GM18951 (cell line): Measurements from ENCODE around the gene MT4.
"Not testable (repeated sequence)": the region's sequence is repeated elsewhere in the genome, so short reads cannot be mapped to it uniquely, and the experiment has no call there.

ENCODE experiments used
- POLR2A ChIP-seq: IDR thresholded peaks from 4 replicates; pipeline ENCODE4 v1.6.1; 2011; ENCODE audit warnings: mild to moderate bottlenecking; ENCODE audit not compliant: insufficient read length, insufficient read depth; ENCODE audit errors: extremely low read depth
- in situ Hi-C: fragments of 300-500 bp; cut with MboI; formaldehyde crosslinking; loops from one replicate; pipeline ENCODE4 v1.12.0; 2022; ENCODE audit warnings: low sequenced_read_pairs, mixed read lengths, inconsistent platforms; ENCODE audit not compliant: unreplicated experiment

Gene MT4

DNA sequence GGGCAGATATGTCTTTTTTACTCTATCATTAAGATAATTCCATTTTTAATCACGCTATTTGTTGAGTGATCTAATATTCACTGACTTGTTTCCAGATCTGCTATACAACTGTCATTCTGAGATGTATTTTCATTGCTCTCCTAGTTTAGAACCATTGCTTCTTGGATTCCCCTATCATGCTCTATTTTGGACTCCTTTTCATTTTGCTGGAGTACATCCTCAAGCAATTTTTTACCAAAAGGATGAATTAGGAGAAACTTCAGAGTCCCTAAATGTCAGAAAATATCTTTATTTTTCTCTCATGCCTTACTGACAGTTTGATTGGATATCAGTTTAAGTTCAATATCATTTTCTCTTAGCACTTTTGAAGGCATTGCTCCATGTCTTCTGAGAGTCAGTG, 9.8 kb downstream of the MT4 start:
- in situ Hi-C loops: loop anchor here (5.0 kb wide), 1 partner anchor 123 kb away; no protein-coding TSS in a partner anchor
- TF ChIP-seq POLR2A: no peak

- in situ Hi-C loops: loop anchor here (5.0 kb wide), 1 partner anchor 121 kb away; no protein-coding TSS in a partner anchor
- TF ChIP-seq POLR2A: no peak
These were observed 11.9 kb downstream of the MT4 start for GRCh38 chr16:56576585-56577299.

- in situ Hi-C loops: loop anchor here (5.0 kb wide), 1 partner anchor 120 kb away; no protein-coding TSS in a partner anchor
- no peak for TF ChIP-seq POLR2A
These were observed 12.4 kb downstream of the MT4 start for GRCh38 chr16:56577300-56577625.

DNA sequence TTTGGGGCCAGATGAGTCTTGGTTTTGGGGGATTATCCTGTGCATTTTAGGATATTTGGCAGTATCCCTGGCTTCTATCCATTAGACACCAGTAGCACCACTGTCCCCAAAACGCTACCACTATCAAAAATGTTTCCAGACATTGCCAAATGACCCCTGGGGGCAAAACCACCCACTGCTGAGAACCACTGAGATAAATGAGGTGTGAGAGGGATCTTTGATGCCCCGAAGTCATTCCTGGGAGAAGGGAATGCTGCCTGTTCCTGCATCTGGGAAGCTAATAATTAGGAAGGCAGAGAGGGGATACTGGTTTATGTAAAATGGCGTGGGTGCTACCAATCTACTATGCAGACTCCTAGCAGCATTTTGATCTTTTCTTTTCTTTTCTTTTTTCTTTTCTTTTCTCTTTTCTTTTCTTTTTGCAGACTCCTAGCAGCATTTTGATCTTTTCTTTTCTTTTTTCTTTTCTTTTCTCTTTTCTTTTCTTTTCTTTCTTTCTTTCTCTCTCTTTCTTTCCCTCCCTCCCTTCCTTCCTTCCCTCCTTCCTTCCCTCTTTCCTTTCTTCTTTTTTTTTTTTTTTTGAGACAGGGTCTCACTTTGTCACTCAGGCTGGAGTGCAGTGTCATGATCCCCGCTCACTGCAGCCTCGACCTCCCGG, 15.6 kb downstream of the MT4 start:
- TF ChIP-seq POLR2A: no peak
- in situ Hi-C loops: no loop called here

- in situ Hi-C loops: not testable (repeated sequence)
These were observed 18.0 kb downstream of the MT4 start for GRCh38 chr16:56582911-56583310.

- no peak for TF ChIP-seq POLR2A
- in situ Hi-C loops: no loop called here
These were observed 18.7 kb downstream of the MT4 start for GRCh38 chr16:56583351-56584168.

DNA sequence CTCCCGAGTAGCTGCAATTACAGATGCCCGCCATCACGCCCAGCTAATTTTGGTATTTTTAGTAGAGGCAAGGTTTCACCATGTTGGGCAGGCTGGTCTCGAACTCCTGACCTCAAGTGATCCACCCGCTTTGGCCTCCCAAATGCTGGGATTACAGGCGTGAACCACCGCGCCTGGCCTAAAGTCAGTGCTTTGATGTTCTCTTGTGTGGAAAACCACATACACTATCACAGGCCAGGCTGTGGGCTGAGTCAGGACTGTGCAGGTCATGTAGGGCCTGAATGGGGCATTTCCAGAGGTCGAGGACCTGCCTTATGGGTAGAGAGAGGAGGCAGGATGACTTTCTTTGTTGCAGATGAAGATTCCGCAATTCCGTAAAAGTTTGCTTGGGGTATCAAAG, 19.4 kb downstream of the MT4 start:
- TF ChIP-seq POLR2A: no peak
- in situ Hi-C loops: no loop called here

- TF ChIP-seq POLR2A: no peak
- in situ Hi-C loops: no loop called here
These were observed 23.9 kb downstream of the MT4 start for GRCh38 chr16:56588781-56589140.

- in situ Hi-C loops: no loop called here
- TF ChIP-seq POLR2A: no peak
These were observed 24.5 kb downstream of the MT4 start, which contains the start of gene MT3 for GRCh38 chr16:56589141-56590039. TSS of gene MT3 (plus strand) at chr16:56589528. CDS start at chr16:56589591, 63 bp downstream.

DNA sequence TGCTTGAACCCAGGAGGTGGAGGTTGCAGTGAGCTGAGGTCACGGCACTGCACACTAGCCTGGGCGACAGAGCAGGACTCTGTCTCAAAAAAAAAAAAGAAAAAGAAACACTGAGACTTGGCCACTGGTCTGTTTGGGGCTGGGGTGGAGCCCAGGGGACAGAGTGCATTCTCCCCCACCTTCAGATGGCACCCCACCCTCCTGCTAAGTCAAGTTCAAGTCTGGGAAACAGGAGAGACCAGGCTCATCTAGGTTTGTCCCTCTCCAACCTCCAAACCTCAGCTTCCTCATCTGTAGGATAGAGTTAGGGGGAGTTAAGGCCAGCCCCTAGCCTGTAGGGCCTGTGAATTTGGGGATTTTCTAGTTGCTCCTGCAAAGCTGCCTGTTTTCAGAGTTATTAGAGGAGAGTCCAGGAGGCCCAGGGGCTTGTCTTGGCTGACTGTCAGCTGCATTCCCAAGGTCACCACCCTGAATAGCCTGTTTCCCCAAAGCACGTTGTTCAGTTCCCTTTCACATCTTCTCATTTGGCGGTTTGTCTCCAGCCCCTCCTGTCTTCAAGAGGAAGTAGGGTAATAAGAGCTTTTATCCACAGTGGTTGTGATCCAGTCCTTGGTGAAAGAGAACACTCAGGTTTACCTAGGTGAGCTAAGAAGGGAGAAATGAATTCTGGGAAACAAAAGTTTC, 26.6 kb downstream of the MT4 start:
- in situ Hi-C loops: no loop called here
- no peak for TF ChIP-seq POLR2A

- in situ Hi-C loops: no loop called here
- TF ChIP-seq POLR2A: no peak
These were observed 28.9 kb downstream of the MT4 start for GRCh38 chr16:56593573-56594291.

GRCh38 chr16:56594292-56594619, 29.4 kb downstream of the MT4 start:
- TF ChIP-seq POLR2A: no peak

More at GRCh38 chr16:56594292-56594619, 29.4 kb downstream of the MT4 start:
- in situ Hi-C loops: no loop called here
